ENCODE measurements around the gene RAB40C. TPM values are rescaled to one million over a fixed set of nuclear protein-coding genes. Genes with fewer than 3 reads are reported as not detected.

RAB40C gene
- total RNA-seq, 1 donor from 2014 or later, result 30.6 TPM

GRCh38 chr16:598823-599739 is 9.2 kb downstream of the RAB40C start:
- Mint-ChIP-seq H3K27ac (no peak overlapping the region), H3K27me3 (no peaks in the 10 kb centered on the region), H3K9me3 (ENCODE audit: low read depth) (no peaks in the 10 kb centered on the region), H3K4me3 (ENCODE audit: low read depth) (no peak overlapping the region), H3K4me1 (ENCODE audit: low read depth) (peaks cover 1% of the 10 kb centered on the region), H3K36me3 (ENCODE audit: insufficient read depth) (peaks cover 11% of the 10 kb centered on the region)
- TF ChIP-seq, protein P1, sequence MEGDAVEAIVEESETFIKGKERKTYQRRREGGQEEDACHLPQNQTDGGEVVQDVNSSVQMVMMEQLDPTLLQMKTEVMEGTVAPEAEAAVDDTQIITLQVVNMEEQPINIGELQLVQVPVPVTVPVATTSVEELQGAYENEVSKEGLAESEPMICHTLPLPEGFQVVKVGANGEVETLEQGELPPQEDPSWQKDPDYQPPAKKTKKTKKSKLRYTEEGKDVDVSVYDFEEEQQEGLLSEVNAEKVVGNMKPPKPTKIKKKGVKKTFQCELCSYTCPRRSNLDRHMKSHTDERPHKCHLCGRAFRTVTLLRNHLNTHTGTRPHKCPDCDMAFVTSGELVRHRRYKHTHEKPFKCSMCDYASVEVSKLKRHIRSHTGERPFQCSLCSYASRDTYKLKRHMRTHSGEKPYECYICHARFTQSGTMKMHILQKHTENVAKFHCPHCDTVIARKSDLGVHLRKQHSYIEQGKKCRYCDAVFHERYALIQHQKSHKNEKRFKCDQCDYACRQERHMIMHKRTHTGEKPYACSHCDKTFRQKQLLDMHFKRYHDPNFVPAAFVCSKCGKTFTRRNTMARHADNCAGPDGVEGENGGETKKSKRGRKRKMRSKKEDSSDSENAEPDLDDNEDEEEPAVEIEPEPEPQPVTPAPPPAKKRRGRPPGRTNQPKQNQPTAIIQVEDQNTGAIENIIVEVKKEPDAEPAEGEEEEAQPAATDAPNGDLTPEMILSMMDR (IDR thresholded peaks at IDR 0.05; ENCODE audit: unreplicated experiment), result no peak
- DNase-seq (ENCODE audit: low spot score, unreplicated experiment), result no peak

GRCh38 chr16:600781-601180 is 10.9 kb downstream of the RAB40C start:
- DNase-seq (ENCODE audit: low spot score, unreplicated experiment), result no peak
- Mint-ChIP-seq H3K36me3 (ENCODE audit: insufficient read depth) (peaks cover 20% of the 10 kb centered on the region), H3K4me1 (ENCODE audit: low read depth) (no peaks in the 10 kb centered on the region), H3K4me3 (ENCODE audit: low read depth) (no peak overlapping the region), H3K27ac (no peak overlapping the region), H3K9me3 (ENCODE audit: low read depth) (peaks cover 7% of the 10 kb centered on the region), H3K27me3 (no peaks in the 10 kb centered on the region)
- TF ChIP-seq, protein P1 (IDR thresholded peaks at IDR 0.05; ENCODE audit: unreplicated experiment), result no peak

GRCh38 chr16:603933-604332 is 14.1 kb downstream of the RAB40C start:
- TF ChIP-seq, protein P1 (IDR thresholded peaks at IDR 0.05; ENCODE audit: unreplicated experiment), result no peak
- Mint-ChIP-seq H3K4me3 (ENCODE audit: low read depth) (no peak overlapping the region), H3K27ac (no peak overlapping the region), H3K4me1 (ENCODE audit: low read depth) (peaks cover 2% of the 10 kb centered on the region), H3K27me3 (no peaks in the 10 kb centered on the region), H3K9me3 (ENCODE audit: low read depth) (peaks cover 7% of the 10 kb centered on the region), H3K36me3 (ENCODE audit: insufficient read depth) (peaks cover 18% of the 10 kb centered on the region)
- DNase-seq (ENCODE audit: low spot score, unreplicated experiment), result no peak

GRCh38 chr16:606656-607307 is 16.9 kb downstream of the RAB40C start:
- H3K27me3 Mint-ChIP-seq, result no peaks in the 10 kb centered on the region
- peaks cover 4% of the 10 kb centered on the region for H3K4me1 Mint-ChIP-seq (ENCODE audit: low read depth)
- H3K27ac Mint-ChIP-seq, result no peak overlapping the region
- TF ChIP-seq, protein P1 (IDR thresholded peaks at IDR 0.05; ENCODE audit: unreplicated experiment), result no peak
- H3K36me3 Mint-ChIP-seq (ENCODE audit: insufficient read depth), result peaks cover 16% of the 10 kb centered on the region
- DNase-seq (ENCODE audit: low spot score, unreplicated experiment), result no peak
- H3K9me3 Mint-ChIP-seq (ENCODE audit: low read depth), result peaks cover 7% of the 10 kb centered on the region
- no peak overlapping the region for H3K4me3 Mint-ChIP-seq (ENCODE audit: low read depth)

DNA sequence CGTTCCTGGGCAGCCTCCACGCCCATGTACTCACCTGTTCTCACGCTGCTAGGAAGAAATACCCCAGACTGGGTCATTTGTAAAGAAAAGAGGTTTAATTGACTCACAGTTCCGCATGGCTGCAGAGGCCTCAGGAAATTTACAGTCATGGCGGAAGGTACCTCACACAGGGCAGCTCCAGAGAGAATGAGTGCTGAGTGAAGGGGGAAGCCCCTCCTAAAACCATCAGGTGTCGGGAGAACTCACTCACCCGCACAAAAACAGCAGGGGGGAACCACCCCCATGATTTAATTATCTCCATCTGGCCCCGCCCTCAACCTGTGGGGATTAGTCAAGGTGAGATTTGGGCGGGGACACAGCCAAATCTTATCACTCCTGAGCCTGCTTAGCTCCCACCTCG is 18.2 kb downstream of the RAB40C start:
- H3K27ac Mint-ChIP-seq, result no peak overlapping the region
- no peak for DNase-seq (ENCODE audit: low spot score, unreplicated experiment)

More for the DNA sequence above, 18.2 kb downstream of the RAB40C start:
- Mint-ChIP-seq H3K9me3 (ENCODE audit: low read depth) (peaks cover 7% of the 10 kb centered on the region), H3K4me3 (ENCODE audit: low read depth) (no peak overlapping the region), H3K36me3 (ENCODE audit: insufficient read depth) (peaks cover 16% of the 10 kb centered on the region), H3K27me3 (no peaks in the 10 kb centered on the region), H3K4me1 (ENCODE audit: low read depth) (peaks cover 4% of the 10 kb centered on the region)
- TF ChIP-seq, protein P1 (IDR thresholded peaks at IDR 0.05; ENCODE audit: unreplicated experiment), result no peak

Data from progenitor cell of endocrine pancreas (in vitro differentiated cells).